NCI-H82 treated with DMSO at 0.1 percent for 48 hours (cell line): ENCODE measurements around the gene INHBC.

ENCODE experiments used
- DNase-seq: peaks from one replicate; lab custom pipeline; 2025; ENCODE audit not compliant: unreplicated experiment; lab: John Stamatoyannopoulos, UW

The INHBC gene

DNA sequence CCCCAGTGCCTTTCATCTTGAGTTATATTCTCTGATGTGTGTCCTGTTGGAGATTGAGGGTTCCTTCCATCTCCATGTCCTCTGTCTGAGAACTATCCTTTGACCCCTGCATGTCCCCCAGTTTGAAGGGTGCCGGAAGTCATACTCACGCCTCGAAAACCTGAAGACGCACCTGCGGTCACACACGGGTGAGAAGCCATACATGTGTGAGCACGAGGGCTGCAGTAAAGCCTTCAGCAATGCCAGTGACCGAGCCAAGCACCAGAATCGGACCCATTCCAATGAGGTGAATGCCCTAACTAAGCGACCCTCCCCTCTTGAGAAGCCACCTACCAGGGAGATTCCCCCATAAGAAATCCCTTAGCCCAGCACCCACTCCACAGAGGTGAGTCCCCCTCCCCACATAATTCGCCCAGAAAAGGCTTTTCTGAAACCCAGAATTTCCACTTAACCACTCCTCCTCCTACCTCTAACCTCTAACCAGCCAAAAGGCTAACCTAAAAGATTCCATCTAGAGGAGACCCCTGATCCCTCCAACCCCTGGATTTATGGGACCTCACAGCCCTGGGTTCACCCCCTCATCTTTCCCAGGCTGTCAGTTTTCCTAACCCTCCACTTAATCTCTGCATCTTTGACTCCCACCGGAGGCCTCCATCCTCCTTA, 32.8 kb downstream of the INHBC start:
- no peak for DNase-seq

DNA sequence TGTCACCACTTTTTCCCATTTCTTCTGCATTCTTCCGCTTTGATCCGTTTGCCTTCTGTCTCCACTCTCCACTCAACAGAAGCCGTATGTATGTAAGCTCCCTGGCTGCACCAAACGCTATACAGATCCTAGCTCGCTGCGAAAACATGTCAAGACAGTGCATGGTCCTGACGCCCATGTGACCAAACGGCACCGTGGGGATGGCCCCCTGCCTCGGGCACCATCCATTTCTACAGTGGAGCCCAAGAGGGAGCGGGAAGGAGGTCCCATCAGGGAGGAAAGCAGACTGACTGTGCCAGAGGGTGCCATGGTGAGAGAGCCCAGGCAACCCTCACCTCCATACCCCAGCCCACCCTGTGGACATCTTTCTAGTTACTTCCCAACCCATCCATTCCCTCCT, 33.3 kb downstream of the INHBC start:
- DNase-seq: no peak

DNA sequence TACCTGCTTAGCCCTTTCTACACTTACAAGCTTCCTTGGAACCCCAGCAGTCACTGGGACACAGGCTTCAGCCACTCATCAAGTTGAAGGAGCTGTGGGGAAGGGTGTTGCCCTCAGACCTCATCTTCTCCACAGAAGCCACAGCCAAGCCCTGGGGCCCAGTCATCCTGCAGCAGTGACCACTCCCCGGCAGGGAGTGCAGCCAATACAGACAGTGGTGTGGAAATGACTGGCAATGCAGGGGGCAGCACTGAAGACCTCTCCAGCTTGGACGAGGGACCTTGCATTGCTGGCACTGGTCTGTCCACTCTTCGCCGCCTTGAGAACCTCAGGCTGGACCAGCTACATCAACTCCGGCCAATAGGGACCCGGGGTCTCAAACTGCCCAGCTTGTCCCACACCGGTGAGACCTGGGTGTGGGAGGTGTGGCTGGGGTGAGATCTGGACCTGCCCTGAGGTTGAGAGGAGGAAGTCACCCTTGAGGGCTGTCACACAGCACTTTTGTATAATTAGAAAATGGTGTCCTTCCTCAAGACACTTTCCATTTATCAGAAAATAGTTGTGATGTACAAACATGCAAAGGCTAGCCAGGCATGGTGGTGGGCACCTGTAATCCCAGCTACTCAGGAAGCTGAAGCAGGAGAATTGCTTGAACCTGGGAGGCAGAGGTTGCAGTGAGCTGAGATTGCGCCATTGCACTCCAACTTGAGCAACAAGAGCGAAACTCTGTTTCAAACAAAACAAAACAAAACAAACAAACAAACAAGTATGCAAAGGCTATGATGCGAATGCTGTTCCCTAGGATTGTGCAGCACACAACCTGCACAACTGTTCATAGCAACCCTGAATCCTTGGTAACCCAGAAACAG, 34.9 kb downstream of the INHBC start:
- DNase-seq: no peak

DNA sequence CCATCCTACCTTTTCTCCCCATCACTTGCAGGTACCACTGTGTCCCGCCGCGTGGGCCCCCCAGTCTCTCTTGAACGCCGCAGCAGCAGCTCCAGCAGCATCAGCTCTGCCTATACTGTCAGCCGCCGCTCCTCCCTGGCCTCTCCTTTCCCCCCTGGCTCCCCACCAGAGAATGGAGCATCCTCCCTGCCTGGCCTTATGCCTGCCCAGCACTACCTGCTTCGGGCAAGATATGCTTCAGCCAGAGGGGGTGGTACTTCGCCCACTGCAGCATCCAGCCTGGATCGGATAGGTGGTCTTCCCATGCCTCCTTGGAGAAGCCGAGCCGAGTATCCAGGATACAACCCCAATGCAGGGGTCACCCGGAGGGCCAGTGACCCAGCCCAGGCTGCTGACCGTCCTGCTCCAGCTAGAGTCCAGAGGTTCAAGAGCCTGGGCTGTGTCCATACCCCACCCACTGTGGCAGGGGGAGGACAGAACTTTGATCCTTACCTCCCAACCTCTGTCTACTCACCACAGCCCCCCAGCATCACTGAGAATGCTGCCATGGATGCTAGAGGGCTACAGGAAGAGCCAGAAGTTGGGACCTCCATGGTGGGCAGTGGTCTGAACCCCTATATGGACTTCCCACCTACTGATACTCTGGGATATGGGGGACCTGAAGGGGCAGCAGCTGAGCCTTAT, 35.8 kb downstream of the INHBC start:
- no peak for DNase-seq

DNA sequence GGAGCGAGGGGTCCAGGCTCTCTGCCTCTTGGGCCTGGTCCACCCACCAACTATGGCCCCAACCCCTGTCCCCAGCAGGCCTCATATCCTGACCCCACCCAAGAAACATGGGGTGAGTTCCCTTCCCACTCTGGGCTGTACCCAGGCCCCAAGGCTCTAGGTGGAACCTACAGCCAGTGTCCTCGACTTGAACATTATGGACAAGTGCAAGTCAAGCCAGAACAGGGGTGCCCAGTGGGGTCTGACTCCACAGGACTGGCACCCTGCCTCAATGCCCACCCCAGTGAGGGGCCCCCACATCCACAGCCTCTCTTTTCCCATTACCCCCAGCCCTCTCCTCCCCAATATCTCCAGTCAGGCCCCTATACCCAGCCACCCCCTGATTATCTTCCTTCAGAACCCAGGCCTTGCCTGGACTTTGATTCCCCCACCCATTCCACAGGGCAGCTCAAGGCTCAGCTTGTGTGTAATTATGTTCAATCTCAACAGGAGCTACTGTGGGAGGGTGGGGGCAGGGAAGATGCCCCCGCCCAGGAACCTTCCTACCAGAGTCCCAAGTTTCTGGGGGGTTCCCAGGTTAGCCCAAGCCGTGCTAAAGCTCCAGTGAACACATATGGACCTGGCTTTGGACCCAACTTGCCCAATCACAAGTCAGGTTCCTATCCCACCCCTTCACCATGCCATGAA, 36.5 kb downstream of the INHBC start:
- DNase-seq: no peak

DNA sequence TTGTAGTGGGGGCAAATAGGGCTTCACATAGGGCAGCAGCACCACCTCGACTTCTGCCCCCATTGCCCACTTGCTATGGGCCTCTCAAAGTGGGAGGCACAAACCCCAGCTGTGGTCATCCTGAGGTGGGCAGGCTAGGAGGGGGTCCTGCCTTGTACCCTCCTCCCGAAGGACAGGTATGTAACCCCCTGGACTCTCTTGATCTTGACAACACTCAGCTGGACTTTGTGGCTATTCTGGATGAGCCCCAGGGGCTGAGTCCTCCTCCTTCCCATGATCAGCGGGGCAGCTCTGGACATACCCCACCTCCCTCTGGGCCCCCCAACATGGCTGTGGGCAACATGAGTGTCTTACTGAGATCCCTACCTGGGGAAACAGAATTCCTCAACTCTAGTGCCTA, 37.1 kb downstream of the INHBC start:
- no peak for DNase-seq

DNA sequence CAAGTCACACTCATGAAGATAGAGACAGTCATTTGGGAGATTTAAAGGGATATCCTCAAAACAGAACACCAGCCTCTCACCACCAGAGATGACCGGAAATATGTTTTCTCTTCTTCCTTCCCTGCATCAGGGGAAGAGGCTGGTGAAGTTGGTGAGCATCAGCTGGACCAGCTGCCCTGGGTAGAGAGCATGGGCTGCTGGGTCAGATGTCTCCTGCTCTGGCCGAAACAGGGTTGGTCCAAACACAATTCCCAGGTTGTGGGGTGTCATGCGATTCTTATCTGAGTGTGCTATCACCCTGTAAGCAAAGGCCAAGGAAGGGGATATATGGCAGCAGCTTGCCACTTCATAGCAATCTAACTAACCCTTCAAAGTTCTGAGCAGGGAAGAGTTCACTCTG, 37.8 kb downstream of the INHBC start:
- no peak for DNase-seq

DNA sequence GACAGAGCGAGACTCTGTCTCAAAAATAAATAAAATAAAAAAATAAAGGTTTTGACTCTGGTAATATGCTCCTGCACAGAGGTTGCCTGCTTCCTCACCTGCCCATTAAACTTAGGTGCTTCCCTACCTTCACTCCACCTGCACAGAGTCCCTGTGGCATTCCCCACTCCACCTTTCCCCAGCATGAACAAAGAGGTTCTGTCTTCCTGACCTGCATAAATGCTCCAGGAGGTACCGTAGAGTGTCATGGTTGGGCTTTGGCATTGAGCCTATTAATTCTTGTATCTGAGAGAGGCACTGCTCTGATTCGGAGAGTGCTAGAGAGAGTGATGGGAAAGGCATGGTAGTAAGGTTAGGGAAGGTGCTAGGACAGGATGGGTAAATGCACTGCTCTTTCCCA, 38.8 kb downstream of the INHBC start:
- no peak for DNase-seq

DNA sequence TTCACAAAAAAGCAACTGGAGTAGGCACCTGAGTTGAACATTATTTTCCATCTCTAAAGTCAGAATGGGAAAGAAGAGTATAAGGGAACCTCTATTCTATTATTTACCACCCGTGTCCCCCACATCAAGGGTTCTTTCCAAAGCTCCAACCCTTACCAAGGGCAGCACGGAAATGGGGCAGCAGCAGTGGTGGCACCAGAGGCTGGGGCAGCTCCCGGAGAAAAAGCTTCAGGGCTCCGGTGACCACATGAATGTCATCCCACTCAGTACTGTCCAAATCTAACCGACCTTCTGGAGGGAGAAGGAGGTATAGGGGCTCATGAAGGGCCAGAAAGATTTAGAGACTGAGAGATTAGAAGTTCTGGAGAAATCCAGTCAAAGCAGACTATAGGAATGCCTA, 39.3 kb downstream of the INHBC start:
- no peak for DNase-seq

DNA sequence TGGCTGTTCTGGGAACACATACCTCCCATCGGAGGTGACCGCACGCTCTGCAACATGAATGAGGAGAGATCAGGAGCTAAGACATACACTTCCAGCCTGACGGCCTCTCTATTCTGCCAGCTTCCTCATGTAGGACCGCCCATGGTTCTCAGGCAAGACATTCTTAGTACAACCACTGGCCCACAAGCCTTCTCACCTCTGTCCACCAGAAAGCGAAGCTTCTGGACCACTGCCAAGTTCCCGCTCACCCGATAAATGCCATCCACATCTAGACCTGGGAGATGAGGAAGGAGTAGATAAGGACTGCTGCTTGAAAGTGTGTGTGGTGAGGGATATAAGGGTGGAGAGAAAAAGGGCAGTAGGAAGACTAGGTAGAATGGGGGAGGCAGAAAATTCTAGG, 39.8 kb downstream of the INHBC start:
- DNase-seq: no peak

DNA sequence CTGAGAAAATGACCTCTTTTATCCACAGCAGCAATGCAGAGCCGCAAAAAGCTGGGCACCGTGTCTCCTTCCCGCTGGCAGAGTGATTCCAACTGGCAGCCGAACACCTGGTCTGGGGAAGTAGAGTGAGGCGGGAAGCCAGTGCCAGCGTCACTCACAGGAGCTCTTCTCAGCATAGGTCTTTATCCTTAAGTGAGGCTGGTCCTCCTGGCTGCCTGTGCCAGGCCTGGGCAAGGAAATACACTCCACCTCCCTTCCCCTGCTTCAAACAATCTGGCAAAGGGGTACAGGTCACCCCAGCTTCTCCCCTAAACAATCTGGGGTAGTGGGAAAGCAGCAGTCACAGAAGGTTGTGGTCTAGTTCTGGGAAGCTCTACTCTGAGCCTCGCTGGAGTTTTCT, 40.3 kb downstream of the INHBC start:
- no peak for DNase-seq

DNA sequence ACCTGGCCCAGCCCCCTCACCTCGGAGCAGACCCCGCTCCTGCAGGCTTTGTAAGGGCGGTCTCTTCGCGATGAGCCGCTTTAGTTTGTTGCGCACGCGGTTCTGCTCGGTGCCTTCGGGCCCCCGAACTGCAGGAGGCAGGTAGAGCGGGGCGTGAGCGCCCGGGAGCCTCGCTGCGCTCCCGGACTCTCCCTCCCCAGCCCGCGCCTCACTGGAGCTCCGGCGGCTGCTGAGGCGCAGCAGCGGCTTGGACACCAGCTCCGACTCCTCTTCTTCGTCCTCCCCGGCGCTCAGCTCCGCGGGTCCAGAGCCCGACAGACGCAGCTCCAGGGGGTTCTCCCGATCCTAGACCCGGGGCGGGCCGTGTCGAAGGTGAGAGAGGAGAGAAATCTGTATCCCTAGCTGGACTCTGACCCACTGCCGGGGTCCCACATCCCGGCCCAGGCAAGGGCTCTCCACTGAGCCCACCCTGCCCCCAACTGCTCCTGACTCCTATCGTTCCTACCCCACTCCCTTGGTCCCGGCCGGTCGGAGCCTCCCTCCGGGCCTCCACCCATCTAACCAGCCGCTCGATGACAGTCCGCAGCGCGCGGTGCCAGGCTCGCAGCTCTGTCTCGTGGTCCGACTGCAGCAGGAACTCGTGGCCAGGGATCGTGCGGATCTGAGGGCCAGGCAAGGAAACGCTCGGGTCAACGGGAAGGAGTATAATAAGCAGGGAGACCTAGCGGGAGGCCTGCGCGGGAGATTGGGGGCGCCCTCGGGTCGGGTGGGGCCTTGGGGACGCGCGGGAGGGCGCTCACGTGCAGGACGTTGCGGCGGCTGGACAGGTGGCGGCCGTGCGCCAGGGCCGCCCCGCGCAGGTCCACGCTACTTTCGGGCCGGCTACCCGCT, 40.9 kb downstream of the INHBC start:
- DNase-seq: no peak

DNA sequence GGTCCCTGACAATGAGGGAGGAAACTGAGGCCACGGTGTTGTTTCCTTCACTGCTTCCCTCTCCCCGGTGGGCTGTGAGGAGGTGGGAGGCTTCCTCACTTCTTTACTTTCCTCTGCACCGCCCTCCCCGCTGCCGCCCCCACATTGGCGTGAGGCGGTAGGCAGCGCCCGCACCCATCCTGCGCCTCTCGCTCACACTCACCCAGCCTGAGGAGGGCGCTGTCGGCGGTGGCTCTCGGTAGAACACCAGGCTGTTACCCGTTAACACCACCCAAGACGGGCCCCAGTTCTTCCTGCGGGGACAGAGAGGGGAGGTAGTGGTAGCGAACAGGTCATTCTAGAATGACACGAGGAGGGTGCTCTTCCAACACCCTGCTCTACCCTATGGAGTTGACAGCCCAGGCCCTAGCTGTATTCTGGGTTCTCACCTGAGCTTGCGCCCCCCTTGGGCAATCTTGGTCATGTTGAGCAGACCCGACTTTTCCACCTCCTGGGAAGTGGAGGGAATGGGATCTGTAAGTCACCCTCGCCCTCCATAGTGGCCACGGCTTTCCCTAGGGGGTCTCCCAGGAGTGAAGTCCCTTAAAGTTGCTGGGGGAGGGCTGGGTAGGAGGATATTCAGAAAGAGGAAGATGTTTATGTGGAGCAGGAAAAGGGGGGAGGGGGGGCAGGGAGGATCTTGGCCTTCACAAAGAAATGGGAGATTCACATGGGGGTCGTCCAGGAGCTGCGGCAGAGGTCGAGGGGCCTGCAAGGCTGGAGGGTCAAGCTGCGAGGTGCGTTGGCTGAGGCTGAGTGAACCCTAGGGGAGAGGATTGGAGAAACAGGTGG, 41.8 kb downstream of the INHBC start:
- no peak for DNase-seq

DNA sequence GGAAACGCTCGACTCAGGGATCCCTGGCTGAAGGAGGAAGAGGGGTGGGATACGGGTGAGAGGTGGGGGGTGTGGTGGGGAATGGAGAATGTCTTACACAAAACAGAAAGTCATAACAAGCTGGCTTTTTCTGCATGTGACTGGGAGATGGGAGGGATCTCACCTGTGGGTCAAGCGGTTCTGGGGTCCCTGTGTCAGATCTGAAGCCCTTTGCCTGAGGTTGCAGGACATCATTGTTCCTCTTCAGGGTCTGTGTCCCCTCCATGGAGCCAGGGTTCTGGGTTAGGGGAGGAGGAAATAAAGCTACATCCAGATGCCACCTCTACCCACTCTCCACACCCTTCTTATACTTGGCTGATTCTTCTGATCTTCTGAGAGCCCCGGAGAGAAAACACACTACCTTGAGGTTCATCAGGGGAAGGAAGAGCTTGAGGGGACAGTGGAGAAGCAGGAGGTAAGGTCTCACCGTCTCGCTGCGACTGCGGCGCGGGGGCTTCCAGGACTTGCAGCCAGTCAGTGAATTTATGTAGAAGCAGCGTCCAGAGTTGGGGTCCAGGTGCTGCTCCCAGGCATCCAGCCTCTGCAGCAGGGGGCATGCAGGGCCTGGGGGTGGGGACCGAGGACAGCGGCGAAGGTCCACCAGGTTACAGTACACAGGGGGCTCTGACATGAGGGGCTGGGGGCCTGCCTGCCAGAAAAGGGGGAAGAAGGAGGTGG, 42.6 kb downstream of the INHBC start:
- no peak for DNase-seq

DNA sequence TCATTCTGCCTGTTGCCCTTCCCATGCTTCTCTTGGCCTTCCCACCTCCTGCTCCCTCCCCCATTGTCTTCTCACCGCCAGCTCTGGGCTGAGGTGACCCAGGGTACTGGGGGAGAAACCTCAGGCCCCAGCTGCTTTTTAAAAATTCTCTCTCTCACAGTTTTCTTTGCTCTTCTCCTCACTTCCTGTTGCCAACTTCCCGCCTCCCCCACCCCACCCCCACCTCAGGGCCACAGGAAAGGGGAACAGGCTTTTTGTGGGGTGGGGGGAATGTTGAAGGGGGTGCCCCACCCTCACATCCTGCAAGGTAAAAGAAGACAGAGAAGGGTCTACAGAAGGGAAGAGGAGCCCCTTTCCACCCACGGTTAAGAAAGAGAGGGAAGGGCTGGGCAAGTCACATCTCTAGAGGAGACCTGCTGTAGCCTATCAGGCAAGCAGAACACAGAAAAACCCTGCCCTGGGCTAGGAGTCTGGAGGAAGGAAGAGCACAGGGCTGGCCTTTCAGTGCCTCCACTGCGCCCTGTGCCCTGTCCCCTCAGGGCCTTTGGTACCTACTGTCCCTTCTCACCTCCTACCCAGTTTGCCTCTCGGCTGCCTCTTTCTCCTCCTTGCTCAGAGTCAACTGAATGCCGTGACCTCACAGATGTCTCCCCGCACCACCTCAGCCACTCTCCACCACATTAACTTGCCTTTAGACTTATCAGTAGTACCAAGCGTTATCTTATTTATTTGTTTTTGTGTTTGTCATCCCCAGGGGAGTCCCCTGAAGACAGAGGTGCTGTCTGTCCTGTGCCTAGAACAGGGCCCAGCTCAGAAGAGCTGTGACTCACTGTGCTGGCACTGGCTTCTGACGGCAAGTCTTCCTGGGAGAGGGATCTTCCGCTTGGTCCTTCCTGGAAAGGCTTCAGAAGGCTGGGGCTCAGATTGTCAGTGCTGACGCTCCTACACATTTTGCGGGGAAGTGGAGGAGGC, 43.4 kb downstream of the INHBC start:
- DNase-seq: no peak

DNA sequence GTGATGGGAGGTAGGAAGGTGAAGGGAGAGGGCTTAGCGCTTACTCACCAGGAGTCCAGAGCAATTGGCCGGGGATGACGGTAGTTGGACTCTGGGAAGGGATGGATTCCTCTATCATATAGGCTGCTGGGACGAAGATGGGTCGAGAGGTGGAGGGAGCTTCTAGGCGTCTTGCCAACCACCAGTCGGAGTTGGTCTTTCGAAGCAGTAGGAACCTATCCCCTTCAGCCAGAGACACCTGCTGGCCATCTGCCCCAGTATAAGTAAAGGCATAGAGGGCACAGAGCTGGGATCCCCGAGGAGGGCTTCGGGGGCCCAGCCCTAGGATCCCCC, 44.4 kb downstream of the INHBC start:
- DNase-seq: no peak

DNA sequence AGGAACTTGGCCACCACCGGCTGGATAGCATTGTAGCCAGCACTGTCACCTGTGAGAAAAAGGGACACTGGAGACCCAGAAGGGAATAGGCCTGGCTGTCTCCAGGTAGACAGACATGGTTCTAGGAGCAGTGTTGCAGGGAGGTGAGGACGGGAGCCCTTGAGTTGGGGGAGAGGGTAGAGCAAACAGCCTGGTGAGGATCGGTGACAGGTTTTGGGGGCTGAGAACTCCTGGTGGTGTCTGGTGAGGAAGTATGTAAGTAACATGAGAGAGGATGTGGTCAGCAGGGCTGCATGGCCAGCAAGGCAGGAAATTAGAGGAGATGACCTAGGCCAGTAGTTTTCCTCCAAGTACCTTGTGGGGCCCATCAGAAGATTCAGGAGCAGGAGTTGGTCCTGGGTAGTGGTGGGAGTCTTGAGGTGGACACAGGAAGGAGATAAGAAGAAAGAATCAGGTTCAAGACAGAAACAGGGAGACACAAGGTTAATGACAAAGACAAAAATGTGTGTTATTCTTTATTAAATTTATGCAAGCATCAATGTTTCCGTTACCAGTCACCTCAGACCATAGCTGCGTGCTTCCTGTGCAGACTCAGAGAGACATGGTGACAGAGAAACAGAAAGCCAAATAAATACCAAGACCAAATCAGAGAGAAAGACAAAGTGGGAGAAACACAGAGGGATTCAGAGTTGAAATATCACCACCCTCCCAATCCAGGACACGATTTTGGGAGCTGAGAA, 45.0 kb downstream of the INHBC start, which contains the start of gene ARHGAP9:
ARHGAP9 (minus strand) TSS at position 491 of the 740 bp plus-strand sequence; CDS start at position 31, 460 bp downstream.
- no peak for DNase-seq
